HepG2 (cell line): ENCODE results near the gene NCOA7. TPM values are rescaled to one million over a fixed set of nuclear protein-coding genes. Genes with fewer than 3 reads are reported as not detected.

Experiments used
- HDAC6 ChIP-seq: fragments of 200-600 bp; sonication (generic); IDR thresholded peaks from 2 replicates; pipeline ENCODE4 v1.7.0; 2017; ENCODE audit warnings: mild to moderate bottlenecking, antibody characterized with exemption, low read length, low read depth
- HNF4G ChIP-seq, 2 experiments: sonication (generic) in 1 of 2; formaldehyde crosslinking in 1 of 2; IDR thresholded peaks; 2 replicates each; pipeline versions ENCODE4 v1.4.0 to v1.6.1; 2011 to 2020; ENCODE audit warnings: borderline replicate concordance in 2 of 2, low read depth in 2 of 2, mild to moderate bottlenecking in 2 of 2, low read length in 1 of 2, missing genetic modification reagents in 1 of 2, moderate library complexity in 1 of 2
- LRRFIP1 ChIP-seq: sonication (generic); formaldehyde crosslinking; conservative IDR thresholded peaks from 2 replicates; pipeline ENCODE4 v1.4.0; 2020; ENCODE audit warnings: missing genetic modification reagents
- NBN ChIP-seq: fragments of 450-650 bp; conservative IDR thresholded peaks from 2 replicates; pipeline ENCODE4 v1.6.1; 2017
- REXO4 ChIP-seq: sonication (generic); formaldehyde crosslinking; IDR thresholded peaks from 2 replicates; pipeline ENCODE4 v1.8.0; 2022; ENCODE audit warnings: missing genetic modification reagents, mild to moderate bottlenecking, borderline replicate concordance
- SAFB2 ChIP-seq: sonication (generic); formaldehyde crosslinking; IDR thresholded peaks from 2 replicates; pipeline ENCODE4 v1.5.1; 2020; ENCODE audit warnings: missing genetic modification reagents, low read depth, mild to moderate bottlenecking, borderline replicate concordance
- SETDB1 ChIP-seq: sonication (generic); formaldehyde crosslinking; IDR thresholded peaks from 2 replicates; pipeline ENCODE4 v1.5.1; 2020; ENCODE audit warnings: missing genetic modification reagents, mild to moderate bottlenecking, borderline replicate concordance
- SP1 ChIP-seq, 2 experiments: fragments of 450-650 bp in 1 of 2; sonication (generic) in 1 of 2; formaldehyde crosslinking in 1 of 2; IDR thresholded peaks; 2 replicates each; pipeline versions ENCODE4 v1.4.0 to v1.6.1; 2016 to 2020; ENCODE audit warnings: missing genetic modification reagents in 1 of 2
- TCF12 ChIP-seq, 2 experiments: fragments of 450-650 bp in 1 of 2; sonication (generic) in 1 of 2; formaldehyde crosslinking in 1 of 2; IDR thresholded peaks; 2 replicates each; pipeline versions ENCODE4 v1.6.1 to v1.8.0; 2017 to 2022; ENCODE audit warnings: antibody characterized with exemption in 1 of 2, mild to moderate bottlenecking in 1 of 2, missing genetic modification reagents in 1 of 2, moderate library complexity in 1 of 2
- TRAFD1 ChIP-seq: sonication (generic); formaldehyde crosslinking; IDR thresholded peaks from 2 replicates; pipeline ENCODE4 v1.5.1; 2020; ENCODE audit warnings: missing genetic modification reagents, mild to moderate bottlenecking, borderline replicate concordance
- ZBTB14 ChIP-seq: sonication (generic); formaldehyde crosslinking; IDR thresholded peaks from 2 replicates; pipeline ENCODE4 v1.4.0; 2020; ENCODE audit warnings: missing genetic modification reagents
- ZNF20 ChIP-seq: sonication (generic); formaldehyde crosslinking; IDR thresholded peaks from 2 replicates; pipeline ENCODE4 v1.4.0; 2020; ENCODE audit warnings: mild to moderate bottlenecking, moderate library complexity, missing genetic modification reagents
- ZNF253 ChIP-seq: sonication (generic); formaldehyde crosslinking; IDR thresholded peaks from 2 replicates; pipeline ENCODE4 v1.8.0; 2022; ENCODE audit warnings: mild to moderate bottlenecking, missing genetic modification reagents, borderline replicate concordance
- ZNF263 ChIP-seq: sonication (generic); formaldehyde crosslinking; IDR thresholded peaks from 2 replicates; pipeline ENCODE4 v1.4.0; 2020; ENCODE audit warnings: missing genetic modification reagents
- ZNF414 ChIP-seq: sonication (generic); formaldehyde crosslinking; IDR thresholded peaks from 2 replicates; pipeline ENCODE4 v1.5.0; 2020; ENCODE audit warnings: missing genetic modification reagents
- ZNF431 ChIP-seq: sonication (generic); formaldehyde crosslinking; IDR thresholded peaks from 2 replicates; pipeline ENCODE4 v1.9.0; 2022; ENCODE audit warnings: missing genetic modification reagents, low read depth, mild to moderate bottlenecking, borderline replicate concordance
- ZNF768 ChIP-seq: sonication (generic); formaldehyde crosslinking; IDR thresholded peaks from 2 replicates; pipeline ENCODE4 v1.4.0; 2020; ENCODE audit warnings: missing genetic modification reagents
- ZNF773 ChIP-seq: sonication (generic); formaldehyde crosslinking; IDR thresholded peaks from 2 replicates; pipeline ENCODE4 v1.4.0; 2020; ENCODE audit warnings: missing genetic modification reagents, borderline replicate concordance
- ZNF83 ChIP-seq: sonication (generic); formaldehyde crosslinking; IDR thresholded peaks from 2 replicates; pipeline ENCODE4 v1.4.0; 2020; ENCODE audit warnings: missing genetic modification reagents, mild to moderate bottlenecking, borderline replicate concordance
- polyA plus RNA-seq, 8 experiments: library from polyadenylated mRNA; depleted of rRNA in 3 of 8; stranded (reverse) in 7 of 8; unstranded in 1 of 8; fragments of >200 nt; fragmentation: Illumina TruSeq in 4 of 8; extraction: Trizol in 4 of 8; gene quantifications; 2 replicates each; pipeline versions ENCODE4 v1.2.1 to v1.2.3, GENCODE V29; 2011 to 2016; ENCODE audit warnings: low read depth in 4 of 8, missing spikeins in 1 of 8, mixed read lengths in 1 of 8; ENCODE audit not compliant: insufficient read depth in 1 of 8
- total RNA-seq, 5 experiments: library from RNA; depleted of rRNA; stranded (reverse); fragments of >200 nt; fragmentation: Illumina TruSeq; extraction: Trizol; gene quantifications; 2 replicates each; pipeline ENCODE4 v1.2.3, GENCODE V29; 2016; ENCODE audit warnings: low read depth in 1 of 5
- TF ChIP-seq, protein P1 (sequence below): sonication (generic); formaldehyde crosslinking; IDR thresholded peaks from 2 replicates; pipeline ENCODE4 v1.5.1; 2020; ENCODE audit warnings: missing genetic modification reagents, mild to moderate bottlenecking, borderline replicate concordance
- TF ChIP-seq, protein P2 (sequence below): sonication (generic); formaldehyde crosslinking; IDR thresholded peaks from 2 replicates; pipeline ENCODE4 v1.8.0; 2022; ENCODE audit warnings: low read depth, missing genetic modification reagents

NCOA7 gene
- total and polyA plus RNA-seq, 2 of the 13 experiments (the other 11 are each of a cell fraction or from before 2014, with no cell fraction given), result 13.6 to 20.8 TPM

GRCh38 chr6:125944434-125944816, 153.7 kb downstream of the NCOA7 start (continued):
- no peak for TF ChIP-seq TRAFD1 (CRISPR knock-in tag)
- TF ChIP-seq, protein P1, sequence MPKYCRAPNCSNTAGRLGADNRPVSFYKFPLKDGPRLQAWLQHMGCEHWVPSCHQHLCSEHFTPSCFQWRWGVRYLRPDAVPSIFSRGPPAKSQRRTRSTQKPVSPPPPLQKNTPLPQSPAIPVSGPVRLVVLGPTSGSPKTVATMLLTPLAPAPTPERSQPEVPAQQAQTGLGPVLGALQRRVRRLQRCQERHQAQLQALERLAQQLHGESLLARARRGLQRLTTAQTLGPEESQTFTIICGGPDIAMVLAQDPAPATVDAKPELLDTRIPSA (CRISPR knock-in tag), result no peak
- TF ChIP-seq ZNF414 (CRISPR knock-in tag), result no peak; the same call in 1 of the 2 replicates
- TF ChIP-seq ZNF768, result no peak
- no peak for TF ChIP-seq NBN
- TF ChIP-seq ZBTB14 (CRISPR knock-in tag), result no peak
- no peak for TF ChIP-seq SAFB2 (CRISPR knock-in tag)
- TF ChIP-seq SETDB1, result no peak
- TF ChIP-seq ZNF431 (CRISPR knock-in tag), result no peak
- TF ChIP-seq ZNF773, result no peak
- TF ChIP-seq REXO4 (CRISPR knock-in tag), result no peak
- no peak for TF ChIP-seq ZNF20
- no peak for TF ChIP-seq SP1 (IDR thresholded peaks at IDR 0.05)
- TF ChIP-seq SP1 (CRISPR knock-in tag; IDR thresholded peaks at IDR 0.05), result no peak
- TF ChIP-seq ZNF83 (CRISPR knock-in tag), result no peak
- peak; percentile 90 for TF ChIP-seq HNF4G (IDR thresholded peaks at IDR 0.05; ENCODE audit: borderline replicate concordance, low read depth, low read length)
- TF ChIP-seq HNF4G (CRISPR knock-in tag; IDR thresholded peaks at IDR 0.05; ENCODE audit: borderline replicate concordance, low read depth), result peak; percentile 78; the same call in 1 of the 2 replicates
- TF ChIP-seq, protein P2, sequence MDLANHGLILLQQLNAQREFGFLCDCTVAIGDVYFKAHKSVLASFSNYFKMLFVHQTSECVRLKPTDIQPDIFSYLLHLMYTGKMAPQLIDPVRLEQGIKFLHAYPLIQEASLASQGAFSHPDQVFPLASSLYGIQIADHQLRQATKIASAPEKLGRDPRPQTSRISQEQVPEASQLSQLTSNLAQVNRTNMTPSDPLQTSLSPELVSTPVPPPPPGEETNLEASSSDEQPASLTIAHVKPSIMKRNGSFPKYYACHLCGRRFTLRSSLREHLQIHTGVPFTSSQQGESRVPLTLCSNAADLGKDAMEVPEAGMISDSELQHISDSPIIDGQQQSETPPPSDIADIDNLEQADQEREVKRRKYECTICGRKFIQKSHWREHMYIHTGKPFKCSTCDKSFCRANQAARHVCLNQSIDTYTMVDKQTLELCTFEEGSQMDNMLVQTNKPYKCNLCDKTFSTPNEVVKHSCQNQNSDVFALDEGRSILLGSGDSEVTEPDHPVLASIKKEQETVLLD (CRISPR knock-in tag), result no peak
- TF ChIP-seq ZNF253 (CRISPR knock-in tag), result no peak
- TF ChIP-seq HDAC6, result no peak
- TF ChIP-seq ZNF263 (CRISPR knock-in tag), result no peak
- no peak for TF ChIP-seq LRRFIP1 (CRISPR knock-in tag)
- TF ChIP-seq TCF12 (IDR thresholded peaks at IDR 0.05), result no peak
- peak; percentile 68; the same call in 1 of the 2 replicates for TF ChIP-seq TCF12 (CRISPR knock-in tag; IDR thresholded peaks at IDR 0.05)
